NT2/D1 (cell line): ENCODE data around the gene RBM42.

Experiments used
- YY1 ChIP-seq: IDR thresholded peaks from 2 replicates; pipeline ENCODE4 v1.6.1; 2011; ENCODE audit not compliant: insufficient read length, insufficient read depth
- ZNF274 ChIP-seq: IDR thresholded peaks from 2 replicates; pipeline ENCODE4 v1.6.1; 2011; ENCODE audit warnings: mild to moderate bottlenecking, low read depth, low read length

- TF ChIP-seq YY1: no peak
- TF ChIP-seq ZNF274: no peak
These were observed 16.1 kb upstream of the RBM42 start, which contains the start of gene HAUS5 for GRCh38 chr19:35612559-35613321.
